Activated CD8-positive, alpha-beta T cell treated with anti-CD3 and anti-CD28 coated beads, Interleukin-2, amount 10 ng/mL, durations not matched to agents 7 days and 5 days (primary cell): ENCODE data around the gene MPP2. TPM values are rescaled to one million over a fixed set of nuclear protein-coding genes. Genes with fewer than 3 reads are reported as not detected.

Experiments used
- ATAC-seq: fragments of 150-1000 bp; cut with Tn5 transposase; one replicate; pipeline ENCODE4 v1.10.0; 2021; ENCODE audit warnings: moderate library complexity
- CTCF ChIA-PET: fragments of 350-600 bp; sonication (Branson Sonifier 250); formaldehyde crosslinking; loops from one replicate; lab custom pipeline; 2021; ENCODE audit warnings: antibody characterized with exemption; lab: Charles Lee
- POLR2A ChIA-PET: fragments of 350-600 bp; sonication (Branson Sonifier 250); formaldehyde crosslinking; loops from one replicate; lab custom pipeline; 2021; ENCODE audit warnings: antibody characterized with exemption; lab: Charles Lee
- DNase-seq: peaks from one replicate; pipeline ENCODE4 v3.0.0-alpha.2; 2020
- H3K27ac Mint-ChIP-seq: one replicate; pipeline ENCODE4 v1.8.0; 2021; ENCODE audit warnings: mild to moderate bottlenecking, mixed read lengths
- H3K27me3 Mint-ChIP-seq: one replicate; pipeline ENCODE4 v1.8.0; 2021; ENCODE audit warnings: low read depth, mixed read lengths
- H3K36me3 Mint-ChIP-seq: one replicate; pipeline ENCODE4 v1.8.0; 2021; ENCODE audit warnings: low read depth, mixed read lengths
- H3K4me1 Mint-ChIP-seq: one replicate; pipeline ENCODE4 v1.8.0; 2021; ENCODE audit warnings: low read depth, mixed read lengths
- H3K4me3 Mint-ChIP-seq: one replicate; pipeline ENCODE4 v1.8.0; 2021; ENCODE audit warnings: mild to moderate bottlenecking, mixed read lengths
- H3K9me3 Mint-ChIP-seq: one replicate; pipeline ENCODE4 v1.8.0; 2022; ENCODE audit warnings: mixed read lengths; ENCODE audit not compliant: insufficient read depth
- total RNA-seq, 2 experiments: library from RNA; stranded (reverse); gene quantifications; one replicate each; pipeline ENCODE4 v1.2.3, GENCODE V29; 2021

The MPP2 gene
- total RNA-seq, 2 experiments from 2014 or later: 1.2 to 1.8 TPM

GRCh38 chr17:43912635-43913304 is 5.4 kb upstream of the MPP2 start:
- no peaks in the 10 kb centered on the region for H3K9me3 Mint-ChIP-seq
- no peaks in the 10 kb centered on the region for H3K36me3 Mint-ChIP-seq
- H3K27me3 Mint-ChIP-seq: peaks cover 13% of the 10 kb centered on the region
- peaks cover 18% of the 10 kb centered on the region for H3K4me1 Mint-ChIP-seq
- no peak overlapping the region for H3K27ac Mint-ChIP-seq
- CTCF ChIA-PET: no interaction called here
- POLR2A ChIA-PET: no interaction called here
- no peak for ATAC-seq
- DNase-seq: no peak
- H3K4me3 Mint-ChIP-seq: no peak overlapping the region

GRCh38 chr17:43911904-43912303 is 4.6 kb upstream of the MPP2 start:
- POLR2A ChIA-PET: no interaction called here
- H3K9me3 Mint-ChIP-seq: no peaks in the 10 kb centered on the region

GRCh38 chr17:43909537-43910231 is 2.3 kb upstream of the MPP2 start:
- DNase-seq (no peak), ATAC-seq (no peak)
- Mint-ChIP-seq H3K27ac (no peak overlapping the region), H3K9me3 (no peaks in the 10 kb centered on the region), H3K36me3 (no peaks in the 10 kb centered on the region), H3K27me3 (peaks cover 37% of the 10 kb centered on the region), H3K4me1 (peaks cover 13% of the 10 kb centered on the region), H3K4me3 (no peak overlapping the region)
- ChIA-PET CTCF (interaction anchor here (0.8 to 4.2 kb wide), 26 partner anchors 10 to 214 kb away, joined by 3 to 36 read pairs (median 4); partner anchors contain the start of genes HDAC5, NAGS and PPY), POLR2A (interaction anchor here (0.9 to 1.4 kb wide), 2 partner anchors 9 to 105 kb away, joined by 3 to 5 read pairs; partner anchors contain the start of gene TMEM101)

More at GRCh38 chr17:43911904-43912303, 4.6 kb upstream of the MPP2 start:
- H3K4me3 Mint-ChIP-seq: no peak overlapping the region
- CTCF ChIA-PET: interaction anchor here (3.9 kb wide), 1 partner anchor 13 kb away, joined by 36 read pairs; no protein-coding TSS in a partner anchor
- peaks cover 14% of the 10 kb centered on the region for H3K4me1 Mint-ChIP-seq
- H3K27ac Mint-ChIP-seq: no peak overlapping the region
- DNase-seq: no peak
- ATAC-seq: no peak
- no peaks in the 10 kb centered on the region for H3K36me3 Mint-ChIP-seq
- peaks cover 20% of the 10 kb centered on the region for H3K27me3 Mint-ChIP-seq

- H3K4me3 Mint-ChIP-seq: no peak overlapping the region
- peaks cover 46% of the 10 kb centered on the region for H3K27me3 Mint-ChIP-seq
- CTCF ChIA-PET: interaction anchor here (0.7 to 4.2 kb wide), 11 partner anchors 9 to 215 kb away, joined by 3 to 36 read pairs (median 4); partner anchors contain the start of genes HDAC5 and PPY
- peaks cover 13% of the 10 kb centered on the region for H3K4me1 Mint-ChIP-seq
- no peak overlapping the region for H3K27ac Mint-ChIP-seq
- no peaks in the 10 kb centered on the region for H3K9me3 Mint-ChIP-seq
- DNase-seq: peak; percentile 58
- no peaks in the 10 kb centered on the region for H3K36me3 Mint-ChIP-seq
- POLR2A ChIA-PET: interaction anchor here (1.4 kb wide), 1 partner anchor 8 kb away, joined by 5 read pairs; no protein-coding TSS in a partner anchor
- ATAC-seq: peak; percentile 59
Observed at GRCh38 chr17:43907998-43908721, 824 bp upstream of the MPP2 start.

- no peak for DNase-seq
- Mint-ChIP-seq H3K27ac (no peak overlapping the region), H3K4me1 (peaks cover 13% of the 10 kb centered on the region), H3K36me3 (no peaks in the 10 kb centered on the region), H3K4me3 (peak overlapping the region; percentile 27), H3K27me3 (peaks cover 46% of the 10 kb centered on the region), H3K9me3 (no peaks in the 10 kb centered on the region)
- ChIA-PET POLR2A (interaction anchor here (0.6 kb wide), 1 partner anchor 1891 kb away, joined by 3 read pairs; no protein-coding TSS in a partner anchor), CTCF (interaction anchor here (1.7 to 4.2 kb wide), 3 partner anchors 10 to 37 kb away, joined by 3 to 36 read pairs (median 17); partner anchors contain the start of gene PPY)
- no peak for ATAC-seq
Observed at GRCh38 chr17:43906951-43907424, 348 bp downstream of the MPP2 start.

- peak overlapping the region; percentile 27 for H3K4me3 Mint-ChIP-seq
- H3K9me3 Mint-ChIP-seq: no peaks in the 10 kb centered on the region
- peaks cover 13% of the 10 kb centered on the region for H3K4me1 Mint-ChIP-seq
- ChIA-PET CTCF (interaction anchor here (1.7 to 4.2 kb wide), 3 partner anchors 10 to 38 kb away, joined by 3 to 36 read pairs (median 17); partner anchors contain the start of gene PPY), POLR2A (no interaction called here)
- H3K36me3 Mint-ChIP-seq: no peaks in the 10 kb centered on the region
- DNase-seq (peak; percentile 31), ATAC-seq (no peak)
- H3K27ac Mint-ChIP-seq: no peak overlapping the region
- H3K27me3 Mint-ChIP-seq: peaks cover 46% of the 10 kb centered on the region
Observed at GRCh38 chr17:43905985-43906852, 1.1 kb downstream of the MPP2 start.

- ATAC-seq (no peak), DNase-seq (no peak)
- CTCF ChIA-PET: no interaction called here
- no peaks in the 10 kb centered on the region for H3K9me3 Mint-ChIP-seq
- POLR2A ChIA-PET: no interaction called here
- H3K27me3 Mint-ChIP-seq: peaks cover 46% of the 10 kb centered on the region
- H3K27ac Mint-ChIP-seq: no peak overlapping the region
- H3K36me3 Mint-ChIP-seq: no peaks in the 10 kb centered on the region
- H3K4me3 Mint-ChIP-seq: no peak overlapping the region
- peaks cover 21% of the 10 kb centered on the region for H3K4me1 Mint-ChIP-seq
Observed at GRCh38 chr17:43905400-43905984, 1.8 kb downstream of the MPP2 start.

- Mint-ChIP-seq H3K36me3 (no peaks in the 10 kb centered on the region), H3K27ac (no peak overlapping the region), H3K4me3 (no peak overlapping the region), H3K4me1 (peaks cover 14% of the 10 kb centered on the region), H3K27me3 (peaks cover 33% of the 10 kb centered on the region), H3K9me3 (no peaks in the 10 kb centered on the region)
- no peak for DNase-seq
- no peak for ATAC-seq
- CTCF ChIA-PET: interaction anchor here (1.1 to 1.9 kb wide), 2 partner anchors 12 to 23 kb away, joined by 3 to 5 read pairs; no protein-coding TSS in a partner anchor
- POLR2A ChIA-PET: interaction anchor here (0.9 kb wide), 1 partner anchor 61 kb away, joined by 3 read pairs; no protein-coding TSS in a partner anchor
Observed at GRCh38 chr17:43901861-43902589, 5.3 kb downstream of the MPP2 start.

GRCh38 chr17:43900858-43901754 is 6.2 kb downstream of the MPP2 start:
- Mint-ChIP-seq H3K9me3 (no peaks in the 10 kb centered on the region), H3K36me3 (no peaks in the 10 kb centered on the region), H3K4me3 (peak overlapping the region; percentile 68), H3K27ac (no peak overlapping the region), H3K4me1 (peaks cover 8% of the 10 kb centered on the region), H3K27me3 (peaks cover 25% of the 10 kb centered on the region)
- CTCF ChIA-PET: interaction anchor here (1.1 kb wide), 1 partner anchor 22 kb away, joined by 3 read pairs; no protein-coding TSS in a partner anchor
- ATAC-seq: peak; percentile 3
- DNase-seq: no peak
- POLR2A ChIA-PET: interaction anchor here (1.1 kb wide), 1 partner anchor 8 kb away, joined by 5 read pairs; no protein-coding TSS in a partner anchor
